GM12873 (cell line): ENCODE data around the gene RABGAP1L.

ENCODE experiments used
- TF ChIP-seq, protein P1 (sequence below): IDR thresholded peaks from 2 replicates; pipeline ENCODE4 v1.5.1; 2012; ENCODE audit warnings: low read depth, mild to moderate bottlenecking, moderate library complexity, low read length, control low read depth; ENCODE audit not compliant: insufficient read depth; ENCODE audit errors: missing control alignments

The RABGAP1L gene

DNA sequence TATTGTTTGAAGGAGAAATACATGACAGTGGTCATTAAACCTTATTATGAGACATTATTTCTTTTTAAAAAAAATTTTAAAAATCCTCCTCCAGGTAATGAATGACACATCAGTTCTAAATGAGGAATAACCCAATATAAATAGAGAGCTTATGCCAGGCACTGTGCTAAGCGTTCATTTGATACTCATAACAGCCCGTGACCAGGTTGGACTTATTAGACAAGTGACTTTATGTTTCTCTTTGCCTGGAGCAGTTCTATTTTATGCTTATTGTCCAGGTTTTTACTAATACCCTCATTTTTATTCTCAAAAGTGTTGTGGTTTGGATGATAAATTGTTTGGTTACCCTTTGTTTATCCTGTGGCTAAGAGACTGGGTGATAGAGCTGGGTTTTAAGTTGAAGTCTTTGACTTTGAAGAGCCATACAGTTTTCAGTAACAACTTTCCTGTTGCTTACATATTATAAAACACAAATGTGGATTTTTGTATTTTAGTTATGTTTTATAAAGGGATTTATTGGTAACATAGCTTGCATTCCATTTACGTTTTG lies 84.2 kb downstream of the RABGAP1L start:
- TF ChIP-seq, protein P1, sequence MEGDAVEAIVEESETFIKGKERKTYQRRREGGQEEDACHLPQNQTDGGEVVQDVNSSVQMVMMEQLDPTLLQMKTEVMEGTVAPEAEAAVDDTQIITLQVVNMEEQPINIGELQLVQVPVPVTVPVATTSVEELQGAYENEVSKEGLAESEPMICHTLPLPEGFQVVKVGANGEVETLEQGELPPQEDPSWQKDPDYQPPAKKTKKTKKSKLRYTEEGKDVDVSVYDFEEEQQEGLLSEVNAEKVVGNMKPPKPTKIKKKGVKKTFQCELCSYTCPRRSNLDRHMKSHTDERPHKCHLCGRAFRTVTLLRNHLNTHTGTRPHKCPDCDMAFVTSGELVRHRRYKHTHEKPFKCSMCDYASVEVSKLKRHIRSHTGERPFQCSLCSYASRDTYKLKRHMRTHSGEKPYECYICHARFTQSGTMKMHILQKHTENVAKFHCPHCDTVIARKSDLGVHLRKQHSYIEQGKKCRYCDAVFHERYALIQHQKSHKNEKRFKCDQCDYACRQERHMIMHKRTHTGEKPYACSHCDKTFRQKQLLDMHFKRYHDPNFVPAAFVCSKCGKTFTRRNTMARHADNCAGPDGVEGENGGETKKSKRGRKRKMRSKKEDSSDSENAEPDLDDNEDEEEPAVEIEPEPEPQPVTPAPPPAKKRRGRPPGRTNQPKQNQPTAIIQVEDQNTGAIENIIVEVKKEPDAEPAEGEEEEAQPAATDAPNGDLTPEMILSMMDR, result no peak

DNA sequence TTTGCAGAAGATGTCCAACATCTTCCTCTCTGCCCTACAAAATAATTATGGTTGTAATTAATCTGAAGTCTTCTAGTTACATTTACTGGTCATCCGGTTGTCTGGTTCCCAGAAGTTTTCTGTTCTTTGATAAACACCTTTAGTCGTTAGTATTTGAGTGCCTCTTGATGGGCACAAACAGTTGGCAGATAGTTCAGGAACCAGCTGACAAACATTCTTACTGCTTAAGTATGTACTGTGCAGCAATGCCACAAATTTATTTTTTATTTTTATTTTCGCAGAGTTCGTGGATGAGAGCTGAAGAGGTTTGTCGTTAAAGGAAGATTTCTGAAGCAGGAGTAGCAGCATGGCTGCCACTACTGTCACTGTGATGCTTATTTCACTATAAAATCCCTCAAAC lies 84.7 kb downstream of the RABGAP1L start:
- TF ChIP-seq, protein P1, result no peak

DNA sequence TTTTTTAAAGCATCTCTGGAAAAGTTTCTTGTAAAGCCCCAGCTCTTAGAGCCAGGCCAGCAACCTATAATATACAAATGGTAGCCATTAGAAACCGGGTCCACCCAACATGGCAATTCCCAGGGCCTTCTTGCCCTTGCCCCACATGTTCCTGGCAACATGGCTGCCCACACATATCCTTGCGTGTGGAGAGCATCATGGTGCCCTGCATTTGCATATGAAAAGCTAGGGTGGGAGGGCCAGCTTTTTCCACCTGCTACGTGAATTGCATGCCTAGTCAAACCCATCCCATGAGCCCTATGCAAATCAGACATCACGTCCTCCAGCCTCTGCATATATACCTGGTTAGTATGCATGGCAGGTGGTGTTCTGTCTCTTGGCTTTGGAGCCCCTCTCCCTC lies 88.2 kb downstream of the RABGAP1L start:
- TF ChIP-seq, protein P1, result no peak

DNA sequence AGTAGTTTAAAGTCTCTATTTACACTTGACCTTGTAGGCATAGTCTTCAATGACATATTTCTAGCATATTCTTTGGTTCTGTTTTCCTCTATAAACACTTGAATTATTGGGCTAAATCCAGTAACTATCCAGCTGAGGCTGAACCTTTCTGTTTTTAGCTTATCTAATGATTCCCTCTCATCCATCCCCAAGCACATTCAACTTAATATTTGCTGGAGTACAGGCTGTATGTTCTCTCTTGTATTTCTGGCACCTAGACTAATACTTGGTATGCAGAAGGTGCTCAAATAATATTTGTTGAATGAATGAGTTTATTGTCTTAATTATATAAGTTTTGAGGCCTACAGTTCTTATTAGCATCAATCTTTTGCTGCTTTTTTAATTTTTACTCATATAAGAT lies 88.7 kb downstream of the RABGAP1L start:
- TF ChIP-seq, protein P1, result no peak

DNA sequence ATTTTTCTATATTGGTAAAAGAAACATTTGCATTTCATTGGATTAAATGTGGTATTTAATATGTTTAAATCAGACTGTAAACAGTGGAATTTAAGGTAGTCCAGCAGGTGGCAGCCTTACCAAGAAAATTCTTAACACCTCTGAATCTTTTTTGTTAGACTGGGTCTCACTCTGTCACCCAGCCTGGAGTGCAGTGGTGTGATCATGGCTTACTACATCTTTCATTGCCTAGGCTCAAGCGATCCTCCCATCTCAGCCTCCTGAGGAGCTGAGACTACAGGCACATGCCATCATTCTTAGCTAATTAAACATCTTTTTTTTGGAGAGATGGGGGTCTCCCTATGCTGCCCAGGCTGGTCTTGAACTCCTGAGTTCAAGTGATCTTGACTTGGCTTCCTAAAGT lies 98.8 kb downstream of the RABGAP1L start:
- TF ChIP-seq, protein P1, result peak; percentile 51

DNA sequence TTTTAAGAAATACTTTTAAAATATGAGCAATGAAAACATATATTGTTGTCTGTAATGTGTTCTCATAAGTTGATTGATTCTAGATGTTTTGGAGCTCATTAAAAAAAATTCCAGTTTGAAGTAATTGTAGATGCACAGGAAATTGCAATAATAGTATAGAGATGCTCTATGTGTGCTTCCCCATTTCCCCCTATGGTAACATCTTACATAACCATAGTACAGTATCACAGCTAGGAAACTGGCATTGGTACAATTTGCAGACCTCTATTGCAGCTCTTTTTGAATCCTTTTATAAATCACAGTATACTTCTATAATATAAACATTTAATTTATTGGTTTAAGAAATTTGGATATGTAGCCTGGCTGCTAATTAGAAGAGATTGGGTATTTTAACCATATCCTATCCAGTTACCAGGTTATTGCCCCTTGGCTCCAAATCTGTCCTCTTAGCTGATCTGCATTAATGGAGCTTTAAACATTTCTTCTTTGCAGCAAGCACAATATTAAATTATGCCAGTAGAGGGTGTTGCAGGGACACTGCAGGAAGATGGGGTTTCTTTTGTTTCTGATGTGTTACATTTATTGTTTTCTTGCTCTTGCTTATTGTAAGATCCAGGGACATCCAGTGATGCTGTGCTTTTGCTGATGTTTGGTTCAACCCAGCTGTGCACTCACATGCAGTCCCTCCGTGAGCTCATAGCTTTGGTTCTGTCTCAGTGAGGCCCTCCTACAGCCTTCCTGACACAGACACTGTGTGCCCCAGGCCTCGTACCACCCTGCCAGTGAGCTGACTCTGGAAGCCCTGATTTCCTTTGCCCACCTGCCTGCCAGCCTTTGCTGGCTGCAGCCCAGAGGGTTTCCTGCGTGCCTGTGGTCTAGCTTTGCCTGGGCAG lies 103.3 kb downstream of the RABGAP1L start:
- TF ChIP-seq, protein P1, result peak; percentile 67

DNA sequence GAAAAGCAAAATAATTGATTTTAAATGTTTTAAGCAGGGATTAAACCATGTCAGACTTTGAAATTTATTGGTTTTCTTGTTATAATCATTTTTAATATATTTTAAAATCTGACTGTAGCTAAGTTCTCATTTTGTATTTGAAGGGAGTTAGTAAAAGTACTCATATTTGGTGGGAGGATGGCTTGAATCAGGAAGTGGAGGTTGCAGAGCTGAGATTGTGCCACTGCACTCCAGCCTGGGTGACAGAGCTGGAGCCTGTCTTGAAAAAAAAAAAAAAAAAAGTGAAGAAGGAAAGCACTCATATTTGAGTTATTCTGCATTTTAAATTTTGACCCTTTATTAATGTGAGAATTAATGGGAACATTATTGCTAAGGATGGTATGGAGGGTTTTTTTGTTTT lies 106.0 kb downstream of the RABGAP1L start:
- TF ChIP-seq, protein P1, result no peak
